ENCODE measurements around the gene JMJD6. TPM values are rescaled to one million over a fixed set of nuclear protein-coding genes. Genes with fewer than 3 reads are reported as not detected.

Gene JMJD6
- total and polyA plus RNA-seq, 8 donors, result 9.3 to 47.3 (median 23.0) TPM

GRCh38 chr17:76681222-76682137, 44.9 kb downstream of the JMJD6 start:
- Histone ChIP-seq H3K27ac (peak overlapping the region in 4 of 5 donors; percentile 28 to 66 (median 32)), H3K27me3 (no peaks in the 10 kb centered on the region), H3K36me3 (peaks cover 0 to 52% (median 38%) of the 10 kb centered on the region in 4 donors), H3K4me1 (peaks cover 16 to 67% (median 45%) of the 10 kb centered on the region in 4 donors), H3K4me3 (no peak overlapping the region), H3K9me3 (no peaks in the 10 kb centered on the region)
- TF ChIP-seq POLR2AphosphoS5 (IDR thresholded peaks at IDR 0.05), result peak in 2 of 3 donors; percentile 15 to 53
- TF ChIP-seq EP300 (IDR thresholded peaks at IDR 0.05), result no peak
- no peak for TF ChIP-seq POLR2A (IDR thresholded peaks at IDR 0.05)
- TF ChIP-seq CTCF (IDR thresholded peaks at IDR 0.05), result peak in 5 of 7 experiments; percentile 39 to 88 (median 78)
- peak; percentile 80 to 91 for DNase-seq
- 47 to 60% (median 57%) methylated on average over 12 to 16 of the region's 16 CpGs for WGBS, 5 donors
- intact Hi-C loops (cut with DNase I; ENCODE audit: low total_unique reads), result no loop called here

- WGBS, 5 donors, result 79 to 92% (median 80%) methylated on average over 1 of the region's 1 CpG
- Histone ChIP-seq H3K36me3 (peaks cover 0 to 49% (median 34%) of the 10 kb centered on the region in 4 donors), H3K27ac (no peak overlapping the region), H3K27me3 (no peaks in the 10 kb centered on the region), H3K4me3 (no peak overlapping the region), H3K4me1 (peaks cover 16 to 48% (median 33%) of the 10 kb centered on the region in 4 donors), H3K9me3 (no peaks in the 10 kb centered on the region)
- no peak for DNase-seq
- intact Hi-C loops (cut with DNase I; ENCODE audit: low total_unique reads), result no loop called here
- no peak for TF ChIP-seq EP300 (IDR thresholded peaks at IDR 0.05)
- no peak for TF ChIP-seq CTCF (IDR thresholded peaks at IDR 0.05)
- TF ChIP-seq POLR2AphosphoS5 (IDR thresholded peaks at IDR 0.05), result no peak
- no peak for TF ChIP-seq POLR2A (IDR thresholded peaks at IDR 0.05)
Measured at GRCh38 chr17:76679239-76679638, 47.2 kb downstream of the JMJD6 start.

- Histone ChIP-seq H3K4me1 (peaks cover 12 to 41% (median 29%) of the 10 kb centered on the region in 4 donors), H3K4me3 (no peak overlapping the region), H3K36me3 (peaks cover 0 to 41% (median 26%) of the 10 kb centered on the region in 4 donors), H3K27me3 (no peaks in the 10 kb centered on the region), H3K27ac (peak overlapping the region in 1 of 5 donors; percentile 8), H3K9me3 (no peaks in the 10 kb centered on the region)
- TF ChIP-seq POLR2A (IDR thresholded peaks at IDR 0.05) (no peak), EP300 (IDR thresholded peaks at IDR 0.05) (no peak), CTCF (IDR thresholded peaks at IDR 0.05) (no peak), POLR2AphosphoS5 (IDR thresholded peaks at IDR 0.05) (no peak)
- intact Hi-C loops (cut with DNase I; ENCODE audit: low total_unique reads), result no loop called here
- DNase-seq, result peak in 1 of 2 donors; percentile 48
- WGBS, 5 donors, result 34 to 52% (median 41%) methylated on average over 7 to 12 of the region's 12 CpGs
Measured at GRCh38 chr17:76678330-76678729, 48.1 kb downstream of the JMJD6 start.

DNA sequence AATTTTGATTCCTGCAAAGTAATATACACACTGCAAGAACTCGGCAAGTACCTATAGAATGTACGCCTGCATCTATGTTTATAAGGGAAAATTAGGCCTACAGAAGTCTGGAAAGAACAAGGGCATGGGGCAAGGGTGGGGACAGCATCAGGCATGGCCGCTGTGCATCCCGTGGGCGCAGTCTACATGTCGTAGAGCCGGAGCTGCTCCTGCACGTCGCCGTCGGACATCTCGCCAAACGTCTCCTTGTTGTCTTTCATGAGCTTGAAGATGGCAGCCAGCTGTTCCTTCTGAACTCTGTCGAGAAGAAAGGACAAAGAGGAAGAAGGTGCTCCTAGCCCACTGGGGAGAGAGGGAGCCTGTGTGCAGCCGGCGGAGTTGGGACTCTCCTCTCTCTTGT, 49.0 kb downstream of the JMJD6 start:
- 86 to 93% (median 89%) methylated on average over 16 of the region's 16 CpGs for WGBS, 5 donors
- no peaks in the 10 kb centered on the region for H3K27me3 ChIP-seq

More for the DNA sequence above, 49.0 kb downstream of the JMJD6 start:
- H3K9me3 ChIP-seq, result no peaks in the 10 kb centered on the region
- DNase-seq, result no peak
- peaks cover 12 to 41% (median 33%) of the 10 kb centered on the region in 4 donors for H3K4me1 ChIP-seq
- intact Hi-C loops (cut with DNase I; ENCODE audit: low total_unique reads), result no loop called here
- no peak overlapping the region for H3K4me3 ChIP-seq
- H3K36me3 ChIP-seq, result peaks cover 0 to 41% (median 19%) of the 10 kb centered on the region in 4 donors
- H3K27ac ChIP-seq, result no peak overlapping the region
- TF ChIP-seq POLR2A (IDR thresholded peaks at IDR 0.05), result no peak
- TF ChIP-seq POLR2AphosphoS5 (IDR thresholded peaks at IDR 0.05), result no peak
- TF ChIP-seq CTCF (IDR thresholded peaks at IDR 0.05), result no peak
- no peak for TF ChIP-seq EP300 (IDR thresholded peaks at IDR 0.05)
